Measurements from ENCODE around the gene ACTR3C. TPM values are rescaled to one million over a fixed set of nuclear protein-coding genes. Genes with fewer than 3 reads are reported as not detected.

The ACTR3C gene
- 0.16 and 0.35 TPM in 2 replicates for polyA plus RNA-seq (2012; rRNA removed)
- polyA plus RNA-seq (2012; cell fraction: cytosol; rRNA removed) = 0.24 and 0.31 TPM in 2 replicates
- 0.29 and 0.37 TPM in 2 replicates for polyA plus RNA-seq (2012; cell fraction: nucleus; rRNA removed)

DNA sequence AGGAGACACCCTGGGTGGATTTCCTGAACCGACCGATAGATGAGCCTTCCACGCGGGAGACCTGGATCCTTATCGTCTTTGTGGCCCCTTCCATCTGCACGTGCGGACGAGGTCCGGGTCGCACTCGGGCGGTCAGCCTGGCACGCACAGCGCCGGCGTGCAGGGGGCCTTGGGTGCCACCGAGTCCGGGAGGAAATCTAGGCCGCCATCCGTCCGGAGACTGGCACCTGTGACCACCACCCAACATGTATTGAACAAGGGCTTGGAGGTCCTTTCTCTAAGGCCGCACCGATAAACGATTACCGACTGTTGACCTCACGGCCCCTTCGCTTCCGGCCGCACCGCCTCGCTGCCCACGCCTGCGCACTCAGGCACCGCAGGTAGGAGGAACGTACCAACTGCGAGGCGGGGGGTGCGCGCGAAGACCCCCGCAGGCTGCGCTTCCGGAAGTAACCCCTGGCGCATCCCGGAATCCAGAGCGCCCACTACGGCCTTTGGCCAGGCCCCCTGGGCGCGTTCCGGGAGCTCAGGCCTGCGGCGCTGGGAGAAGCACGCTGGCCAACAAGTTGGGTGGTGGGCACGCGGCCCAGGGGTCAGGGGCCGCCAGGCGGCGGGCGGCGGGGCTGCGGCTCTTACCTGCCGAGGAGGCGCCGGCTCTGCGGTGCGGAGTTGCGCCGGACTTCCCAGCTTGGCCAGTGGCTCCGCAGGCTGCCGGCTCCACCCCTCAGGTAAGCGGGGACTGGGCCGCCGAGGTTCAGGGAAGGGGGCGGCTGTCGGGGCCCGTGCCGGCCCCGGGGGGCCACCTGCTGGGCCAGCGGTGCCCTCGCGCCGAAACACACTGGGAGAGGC is at the start of gene ACTR3C, which contains the start of gene LRRC61:
TSS of gene ACTR3C (minus strand) at position 713 of the 849 bp plus-strand sequence. CDS start 28,249 bp downstream, outside the sequence.
TSS of gene LRRC61 (plus strand) at position 523 of the 849 bp plus-strand sequence. CDS start 13,507 bp downstream, outside the sequence.
- Histone ChIP-seq H3K36me3 (replicated peaks in 1 of 2; ENCODE audit: control insufficient read depth in 1 of 2, insufficient read depth in 2 of 2, low read length in 1 of 2) (no peaks in the 10 kb centered on the region), H4K20me1 (ENCODE audit: insufficient read depth) (no peaks in the 10 kb centered on the region), H3K9me2 (no peaks in the 10 kb centered on the region), H3K4me1 (ENCODE audit: control insufficient read depth in 1 of 2, insufficient read depth in 2 of 2, low read depth in 1 of 2, low read length in 1 of 2) (peaks cover 0 to 7% of the 10 kb centered on the region in 2 experiments; a peak in 1 of 4 replicates), H3K27ac (ENCODE audit: low read depth in 2 of 2, low read length in 1 of 2) (peak within 1 kb of the TSS in 1 of 2 experiments; percentile 58; a peak in 1 of 4 replicates), H2AFZ (ENCODE audit: low read depth) (peak within 1 kb of the TSS; percentile 78), H3K4me2 (peak within 1 kb of the TSS; percentile 57; the same call in 1 of the 2 replicates), H3K79me2 (ENCODE audit: insufficient read depth) (no peaks in the 10 kb centered on the region), H3K4me3 (ENCODE audit: low read depth in 2 of 2, low read length in 1 of 2) (peak within 1 kb of the TSS; percentile 38 to 48), H3K9ac (no peak within 1 kb of the TSS), H3K27me3 (ENCODE audit: insufficient read depth) (peaks cover 5% of the 10 kb centered on the region; the same call in 1 of the 2 replicates), H3F3A (replicated peaks; ENCODE audit: insufficient read depth) (no peaks in the 10 kb centered on the region), H3K9me3 (no peaks in the 10 kb centered on the region)
- TF ChIP-seq, protein P1, sequence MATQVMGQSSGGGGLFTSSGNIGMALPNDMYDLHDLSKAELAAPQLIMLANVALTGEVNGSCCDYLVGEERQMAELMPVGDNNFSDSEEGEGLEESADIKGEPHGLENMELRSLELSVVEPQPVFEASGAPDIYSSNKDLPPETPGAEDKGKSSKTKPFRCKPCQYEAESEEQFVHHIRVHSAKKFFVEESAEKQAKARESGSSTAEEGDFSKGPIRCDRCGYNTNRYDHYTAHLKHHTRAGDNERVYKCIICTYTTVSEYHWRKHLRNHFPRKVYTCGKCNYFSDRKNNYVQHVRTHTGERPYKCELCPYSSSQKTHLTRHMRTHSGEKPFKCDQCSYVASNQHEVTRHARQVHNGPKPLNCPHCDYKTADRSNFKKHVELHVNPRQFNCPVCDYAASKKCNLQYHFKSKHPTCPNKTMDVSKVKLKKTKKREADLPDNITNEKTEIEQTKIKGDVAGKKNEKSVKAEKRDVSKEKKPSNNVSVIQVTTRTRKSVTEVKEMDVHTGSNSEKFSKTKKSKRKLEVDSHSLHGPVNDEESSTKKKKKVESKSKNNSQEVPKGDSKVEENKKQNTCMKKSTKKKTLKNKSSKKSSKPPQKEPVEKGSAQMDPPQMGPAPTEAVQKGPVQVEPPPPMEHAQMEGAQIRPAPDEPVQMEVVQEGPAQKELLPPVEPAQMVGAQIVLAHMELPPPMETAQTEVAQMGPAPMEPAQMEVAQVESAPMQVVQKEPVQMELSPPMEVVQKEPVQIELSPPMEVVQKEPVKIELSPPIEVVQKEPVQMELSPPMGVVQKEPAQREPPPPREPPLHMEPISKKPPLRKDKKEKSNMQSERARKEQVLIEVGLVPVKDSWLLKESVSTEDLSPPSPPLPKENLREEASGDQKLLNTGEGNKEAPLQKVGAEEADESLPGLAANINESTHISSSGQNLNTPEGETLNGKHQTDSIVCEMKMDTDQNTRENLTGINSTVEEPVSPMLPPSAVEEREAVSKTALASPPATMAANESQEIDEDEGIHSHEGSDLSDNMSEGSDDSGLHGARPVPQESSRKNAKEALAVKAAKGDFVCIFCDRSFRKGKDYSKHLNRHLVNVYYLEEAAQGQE (IDR thresholded peaks at IDR 0.05; ENCODE audit: low read depth, low read length) = no peak
- TF ChIP-seq RAD21 (IDR thresholded peaks at IDR 0.05; ENCODE audit: low read length) (no peak), GABPA (IDR thresholded peaks at IDR 0.05; ENCODE audit: low read depth) (no peak; the same call in 1 of the 2 replicates), GATA2 (CRISPR knock-in tag; IDR thresholded peaks at IDR 0.05) (peak; percentile 53; the same call in 1 of the 2 replicates), TAF1 (IDR thresholded peaks at IDR 0.05; ENCODE audit: borderline replicate concordance, low read depth, low read length) (no peak), EZH2phosphoT487 (IDR thresholded peaks at IDR 0.05; ENCODE audit: borderline replicate concordance, low read depth) (no peak), MXI1 (IDR thresholded peaks at IDR 0.05; ENCODE audit: low read depth, low read length) (0 out of 2 replicates have a peak, but pooled peaks have one; percentile 17), NRF1 (IDR thresholded peaks at IDR 0.05; ENCODE audit: low read depth, low read length) (peak; percentile 55)
- peak; percentile 94 for DNase-seq
- WGBS (ENCODE audit: low lambda C conversion rate) = 27% methylated on average over 50 of the region's 82 CpGs
- POLR2A ChIA-PET = interaction anchor here (0.7 to 2.1 kb wide), 5 partner anchors 13 to 87 kb away, joined by 3 to 9 read pairs (median 3); partner anchors contain the start of gene REPIN1
- CTCF ChIA-PET = interaction anchor here (0.8 to 1.8 kb wide), 10 partner anchors 9 to 547 kb away, joined by 3 to 9 read pairs (median 3); partner anchors contain the start of gene REPIN1
